ENCODE data around the gene PLAU. TPM values are rescaled to one million over a fixed set of nuclear protein-coding genes. Genes with fewer than 3 reads are reported as not detected.
"Not testable (repeated sequence)": the region's sequence is repeated elsewhere in the genome, so short reads cannot be mapped to it uniquely, and the experiment has no call there.

Gene PLAU
- total RNA-seq, 1 experiment from 2014 or later: 552 TPM

DNA sequence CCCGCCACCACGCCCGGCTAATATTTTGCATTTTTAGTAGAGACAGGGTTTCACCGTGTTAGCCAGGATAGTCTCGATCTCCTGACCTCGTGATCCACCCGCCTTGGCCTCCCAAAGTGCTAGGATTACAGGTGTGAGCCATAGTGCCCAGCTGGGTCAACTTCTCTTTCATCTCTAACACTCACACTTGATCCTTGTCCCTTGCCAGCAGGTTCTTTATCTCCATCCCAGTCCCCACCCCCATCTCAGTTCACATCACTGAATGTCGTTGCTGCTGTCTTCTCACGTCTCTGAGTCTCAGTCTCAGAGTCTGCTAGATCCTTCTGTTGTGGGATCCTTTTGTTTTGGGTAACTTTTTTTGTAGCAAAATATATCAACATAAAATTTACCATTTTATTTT, 15.6 kb upstream of the PLAU start:
- DNase-seq (ENCODE audit: low read depth): not testable (repeated sequence)

- DNase-seq (ENCODE audit: low read depth): no peak
Observed at GRCh38 chr10:73897693-73898092, 13.2 kb upstream of the PLAU start.

DNA sequence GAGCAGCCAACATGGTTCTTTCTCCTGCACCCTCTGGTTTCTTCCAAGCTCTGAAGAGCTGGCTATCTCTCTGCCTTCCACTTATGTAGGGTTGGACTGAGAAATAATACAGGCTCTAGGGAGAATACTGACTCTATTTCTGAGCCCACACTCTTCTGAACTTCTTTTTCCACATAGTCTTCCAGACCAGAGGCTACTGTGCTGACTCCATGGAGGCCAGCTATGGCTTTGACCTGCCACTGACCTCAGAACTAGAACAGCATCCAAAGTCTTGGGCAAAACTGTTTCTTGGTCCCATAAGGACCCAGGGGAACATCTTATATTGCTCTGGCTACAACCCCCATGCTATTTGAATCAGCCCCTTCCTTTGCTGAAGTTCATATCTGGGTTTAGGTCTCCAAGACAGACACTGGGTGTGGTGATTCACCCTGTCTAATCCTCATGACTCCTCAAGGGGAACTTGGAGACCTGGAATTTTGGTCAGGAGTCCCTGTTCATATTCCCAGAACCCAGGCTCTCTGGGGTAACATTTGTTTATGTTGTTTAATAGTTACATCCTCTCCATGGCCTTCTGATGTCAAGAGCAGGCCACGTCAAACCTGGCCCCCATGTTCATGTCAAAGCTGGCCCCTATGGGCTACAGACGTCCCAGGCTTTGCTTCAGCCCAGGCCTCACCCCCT, 12.1 kb upstream of the PLAU start:
- DNase-seq (ENCODE audit: low read depth): no peak

DNA sequence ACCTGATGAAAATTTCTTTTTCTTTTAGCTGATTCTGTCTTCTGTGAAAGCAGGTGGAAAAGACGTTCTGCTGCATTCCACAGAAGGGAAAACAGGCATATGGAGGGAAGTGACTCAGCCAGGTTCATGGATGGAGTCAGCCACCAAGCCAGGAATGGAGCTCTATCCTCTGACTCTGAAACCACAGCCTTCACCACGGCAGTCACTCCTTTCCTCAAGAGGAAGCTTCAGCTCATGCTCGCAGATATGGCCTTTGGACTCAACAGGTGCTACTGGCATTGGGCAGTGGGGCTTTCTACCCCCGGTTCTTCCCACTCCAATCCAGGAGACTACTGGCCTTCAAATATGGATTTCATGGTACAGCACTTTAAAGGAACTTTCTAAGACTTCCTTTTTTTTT, 11.5 kb upstream of the PLAU start:
- DNase-seq (ENCODE audit: low read depth): peak; percentile 98

GRCh38 chr10:73900064-73900463, 10.9 kb upstream of the PLAU start:
- no peak for DNase-seq (ENCODE audit: low read depth)

DNA sequence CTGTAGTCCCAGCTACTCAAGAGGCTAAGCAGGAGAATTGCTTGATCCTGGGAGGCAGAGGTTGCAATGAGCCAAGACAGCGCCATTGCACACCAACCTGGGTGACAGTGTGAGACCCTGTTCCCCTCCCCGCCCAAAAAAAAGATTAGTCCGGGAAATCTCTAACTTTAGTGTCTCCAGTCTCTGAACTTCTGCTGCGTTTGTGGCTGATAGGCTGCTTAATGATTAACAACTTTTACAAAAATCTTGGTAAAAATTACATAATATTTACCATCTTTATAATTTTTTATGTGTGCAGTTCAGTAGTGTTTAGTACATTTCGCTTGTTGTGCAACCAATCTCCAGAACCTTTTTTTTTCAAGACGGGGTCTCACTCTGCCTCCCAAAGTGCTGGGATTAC, 9.7 kb upstream of the PLAU start:
- DNase-seq (ENCODE audit: low read depth): no peak

GRCh38 chr10:73902351-73902750, 8.6 kb upstream of the PLAU start:
- no peak for DNase-seq (ENCODE audit: low read depth)

DNA sequence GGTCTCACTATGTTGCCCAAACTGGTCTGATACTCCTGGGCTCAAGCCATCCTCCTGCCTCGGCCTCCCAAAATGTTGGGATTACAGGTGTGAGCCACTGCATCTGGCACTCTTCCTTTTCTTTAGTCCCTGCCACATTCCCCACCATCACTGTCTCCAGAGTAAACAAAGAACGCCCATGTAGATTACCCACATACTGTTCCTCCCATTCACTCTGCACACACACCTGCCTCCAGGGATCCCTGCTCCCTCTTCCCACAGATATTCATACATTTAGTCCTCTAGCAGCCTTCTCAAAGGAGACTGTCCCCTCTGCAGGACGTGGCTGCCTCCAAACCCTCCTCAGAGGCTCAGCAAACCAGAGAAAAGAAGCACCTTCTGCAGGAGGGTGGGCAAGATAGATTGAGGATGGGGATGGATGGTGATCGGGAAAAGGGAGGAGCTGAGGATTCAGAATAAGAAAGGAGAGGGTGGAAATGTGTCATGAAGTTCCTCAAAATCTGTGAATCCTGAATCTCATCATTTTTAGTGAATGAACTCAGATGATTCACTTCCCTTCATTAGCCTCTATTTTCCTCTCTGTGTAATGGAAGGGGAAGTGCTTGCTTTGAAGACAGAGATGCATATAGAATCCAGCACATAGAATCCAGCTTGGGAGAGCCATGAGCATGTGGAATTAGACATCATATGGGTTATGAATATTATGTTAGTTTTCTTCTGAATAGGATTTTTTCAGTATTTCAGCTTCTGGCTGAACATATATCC, 5.5 kb upstream of the PLAU start:
- DNase-seq (ENCODE audit: low read depth): peak; percentile 83

- DNase-seq (ENCODE audit: low read depth): peak; percentile 99
Observed at GRCh38 chr10:73906524-73907447, 4.1 kb upstream of the PLAU start.

DNA sequence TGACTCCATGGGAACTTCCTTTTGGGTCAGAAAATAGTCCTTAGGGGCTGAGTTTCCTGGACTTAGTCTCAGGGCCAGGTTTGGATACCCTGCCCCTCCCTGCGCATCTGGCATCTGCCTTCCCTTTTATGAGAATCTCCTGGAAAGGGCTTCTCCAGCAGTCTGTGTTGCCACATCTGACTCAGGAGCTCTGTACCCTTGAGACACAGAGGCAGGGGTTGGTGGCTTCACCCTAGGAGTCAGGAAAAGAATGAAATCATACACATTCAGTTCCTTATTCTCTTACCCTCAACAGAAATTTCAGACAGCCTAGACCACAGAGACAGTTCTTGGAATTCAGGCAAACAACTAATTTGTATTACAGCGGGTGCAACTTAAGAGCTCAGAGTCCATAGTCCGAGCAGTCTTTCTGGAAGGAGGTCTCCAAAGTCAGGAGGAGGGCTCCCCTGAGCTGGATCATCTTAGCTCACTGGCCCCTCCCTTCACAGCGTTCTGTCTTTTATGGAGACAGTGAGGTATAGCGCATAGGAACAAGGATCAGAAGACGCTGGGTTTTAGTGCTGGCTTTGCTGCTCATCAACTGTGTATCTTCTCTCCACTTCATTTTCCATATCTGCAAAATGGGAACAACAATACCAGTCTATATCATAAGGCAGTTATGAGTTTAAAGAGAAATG, 3.0 kb upstream of the PLAU start:
- DNase-seq (ENCODE audit: low read depth): peak; percentile 76

DNA sequence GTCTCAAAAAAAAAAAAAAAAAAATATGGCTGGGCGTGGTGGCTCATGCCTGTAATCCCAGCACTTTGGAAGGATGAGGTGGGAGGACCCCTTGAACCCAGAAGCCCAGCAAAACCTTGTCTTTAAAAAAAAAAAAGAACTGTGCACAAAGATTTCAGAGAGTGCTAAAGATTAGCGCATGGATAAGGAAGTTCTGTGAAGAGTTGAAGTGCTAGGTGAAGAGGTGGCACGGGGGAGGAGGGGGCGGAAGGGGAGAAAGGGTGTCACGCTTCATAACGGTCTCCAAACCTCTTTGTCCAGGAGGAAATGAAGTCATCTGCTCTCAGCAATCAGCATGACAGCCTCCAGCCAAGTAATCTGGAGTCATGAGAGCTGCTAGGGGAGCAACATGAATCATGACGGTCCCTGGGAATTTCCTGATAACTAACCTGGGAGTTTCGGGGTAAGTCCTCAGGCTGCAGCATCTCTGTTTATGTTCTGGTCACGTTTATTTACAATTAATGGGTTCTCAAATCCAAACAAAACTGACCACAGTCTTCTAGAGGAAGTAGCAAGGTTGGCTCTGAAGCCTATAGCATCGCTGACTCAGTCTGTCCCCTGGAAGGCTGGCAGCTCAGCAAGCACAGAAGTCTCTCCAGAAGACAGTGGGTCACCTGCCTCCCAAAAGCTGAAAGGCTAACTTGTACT, 1.9 kb upstream of the PLAU start:
- peak; percentile 99 for DNase-seq (ENCODE audit: low read depth)

GRCh38 chr10:73909540-73910115, 1.3 kb upstream of the PLAU start:
- no peak for DNase-seq (ENCODE audit: low read depth)

GRCh38 chr10:73910401-73910763, 550 bp upstream of the PLAU start:
- peak; percentile 56 for DNase-seq (ENCODE audit: low read depth)

DNA sequence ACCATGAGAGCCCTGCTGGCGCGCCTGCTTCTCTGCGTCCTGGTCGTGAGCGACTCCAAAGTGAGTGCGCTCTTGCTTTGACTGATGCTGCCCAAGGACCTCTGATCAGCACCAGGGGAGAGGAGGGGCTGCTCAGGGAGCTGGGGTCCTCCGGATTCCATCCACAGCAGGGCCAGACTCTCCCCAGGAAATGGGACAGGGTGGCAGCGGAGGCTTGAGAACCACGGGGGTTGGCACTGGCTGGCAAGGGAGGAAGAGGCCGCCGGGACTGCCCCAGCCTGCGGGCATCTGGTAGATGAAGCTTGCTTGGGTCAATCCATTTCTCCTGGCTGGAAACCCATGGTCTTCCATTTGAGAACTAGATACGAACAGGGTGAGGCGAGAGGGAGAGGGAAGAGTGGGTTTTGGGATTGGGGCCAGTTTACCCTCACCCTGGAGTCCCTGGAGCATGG, 647 bp downstream of the PLAU start:
- peak; percentile 36 for DNase-seq (ENCODE audit: low read depth)

- no peak for DNase-seq (ENCODE audit: low read depth)
Observed at GRCh38 chr10:73914036-73914435, 3.1 kb downstream of the PLAU start.

DNA sequence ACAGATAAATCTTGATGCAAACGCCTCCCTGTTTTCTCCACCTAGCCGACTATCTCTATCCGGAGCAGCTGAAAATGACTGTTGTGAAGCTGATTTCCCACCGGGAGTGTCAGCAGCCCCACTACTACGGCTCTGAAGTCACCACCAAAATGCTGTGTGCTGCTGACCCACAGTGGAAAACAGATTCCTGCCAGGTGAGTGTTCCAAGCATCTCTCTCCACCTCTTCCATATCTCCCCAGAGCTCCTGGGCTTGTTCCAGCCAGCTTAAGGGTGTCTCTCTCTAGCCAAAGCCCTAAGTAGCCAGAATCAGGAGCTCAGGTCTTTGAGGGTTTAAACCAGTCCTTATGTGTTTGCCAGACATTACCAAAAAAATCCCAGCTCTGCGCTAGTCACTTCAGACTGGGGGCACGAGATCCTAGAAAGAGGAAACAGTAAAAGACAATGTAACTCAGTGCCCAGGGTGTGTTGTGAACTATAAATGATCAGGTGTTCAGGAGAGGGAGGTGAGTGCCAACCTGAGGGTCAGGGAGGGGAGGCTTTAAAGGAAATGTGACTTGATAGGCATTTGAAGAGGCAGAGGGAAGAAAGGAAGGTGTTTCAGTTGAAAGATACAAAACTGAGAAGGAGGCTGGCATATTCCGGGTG, 4.4 kb downstream of the PLAU start:
- no peak for DNase-seq (ENCODE audit: low read depth)

DNA sequence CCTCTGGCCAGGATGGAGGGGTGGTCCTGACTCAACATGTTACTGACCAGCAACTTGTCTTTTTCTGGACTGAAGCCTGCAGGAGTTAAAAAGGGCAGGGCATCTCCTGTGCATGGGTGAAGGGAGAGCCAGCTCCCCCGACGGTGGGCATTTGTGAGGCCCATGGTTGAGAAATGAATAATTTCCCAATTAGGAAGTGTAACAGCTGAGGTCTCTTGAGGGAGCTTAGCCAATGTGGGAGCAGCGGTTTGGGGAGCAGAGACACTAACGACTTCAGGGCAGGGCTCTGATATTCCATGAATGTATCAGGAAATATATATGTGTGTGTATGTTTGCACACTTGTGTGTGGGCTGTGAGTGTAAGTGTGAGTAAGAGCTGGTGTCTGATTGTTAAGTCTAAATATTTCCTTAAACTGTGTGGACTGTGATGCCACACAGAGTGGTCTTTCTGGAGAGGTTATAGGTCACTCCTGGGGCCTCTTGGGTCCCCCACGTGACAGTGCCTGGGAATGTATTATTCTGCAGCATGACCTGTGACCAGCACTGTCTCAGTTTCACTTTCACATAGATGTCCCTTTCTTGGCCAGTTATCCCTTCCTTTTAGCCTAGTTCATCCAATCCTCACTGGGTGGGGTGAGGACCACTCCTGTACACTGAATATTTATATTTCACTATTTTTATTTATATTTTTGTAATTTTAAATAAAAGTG, 6.0 kb downstream of the PLAU start:
- peak; percentile 24 for DNase-seq (ENCODE audit: low read depth)

DNA sequence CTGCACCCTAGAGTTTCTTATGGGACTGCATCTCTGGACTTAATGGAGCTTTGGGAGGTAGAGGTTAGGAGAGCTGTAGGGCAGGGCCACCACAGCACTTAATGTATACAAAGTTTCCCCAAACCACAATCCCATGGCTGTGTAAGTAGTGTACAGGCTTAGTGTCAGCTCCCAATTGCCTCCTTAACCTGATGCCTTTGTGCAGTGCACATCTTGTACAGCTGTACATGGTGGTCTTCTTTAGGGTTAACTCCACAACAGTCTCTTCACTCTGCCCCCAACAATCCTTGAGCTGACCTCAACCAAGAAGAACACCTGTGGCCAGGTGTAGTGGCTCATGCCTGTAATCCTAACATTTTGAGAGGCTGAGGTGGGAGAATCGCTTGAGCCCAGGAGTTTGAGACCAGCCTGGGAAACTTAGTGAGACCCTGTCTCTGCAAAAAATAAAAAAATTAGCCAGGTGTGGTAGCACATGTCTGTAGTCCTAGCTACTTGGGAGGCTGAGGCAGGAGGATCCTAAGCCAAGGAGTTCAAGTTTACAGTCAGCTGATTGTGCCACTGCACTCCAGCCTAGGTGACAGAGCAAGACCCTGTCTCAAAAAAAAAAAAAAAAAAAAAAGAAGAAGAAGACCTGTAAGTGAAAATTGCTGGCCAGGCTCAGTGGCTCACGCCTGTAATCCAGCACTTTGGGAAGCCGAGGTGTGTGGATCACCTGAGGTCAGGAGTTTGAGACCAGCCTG, 6.8 kb downstream of the PLAU start:
- DNase-seq (ENCODE audit: low read depth): peak; percentile 70
